ENCODE data around the gene PPP1R26.

DNA sequence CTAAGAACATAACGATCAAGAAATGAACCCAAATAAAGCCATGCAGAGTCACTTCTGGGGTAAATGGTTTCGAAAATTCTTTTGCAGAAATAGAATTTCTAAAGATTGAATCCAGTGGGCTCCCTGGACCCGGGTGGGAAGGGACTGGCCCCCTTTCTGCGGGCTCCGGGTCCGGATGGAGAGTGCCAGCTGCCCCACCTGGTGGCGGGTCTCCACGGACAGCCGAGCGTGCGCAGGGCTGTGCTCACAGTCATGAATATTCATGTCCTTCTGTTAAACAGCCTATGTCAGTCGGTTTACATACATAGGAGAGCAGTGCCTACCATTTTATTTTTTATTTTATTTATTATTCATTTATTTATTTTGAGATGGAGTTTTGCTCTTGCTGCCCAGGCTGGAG is 4.7 kb upstream of the PPP1R26 start:
- TF ChIP-seq FOXP2 (optimal IDR thresholded peaks at IDR 0.05; ENCODE audit: borderline replicate concordance, extremely low read depth, extremely low read length, insufficient read depth) (no peak), TAF1 (IDR thresholded peaks at IDR 0.05; ENCODE audit: borderline replicate concordance, insufficient read depth, low read length) (no peak), POLR2AphosphoS5 (IDR thresholded peaks at IDR 0.05; ENCODE audit: low read depth, low read length) (no peak), SIN3A (IDR thresholded peaks at IDR 0.05; ENCODE audit: borderline replicate concordance, insufficient read depth, low read length) (no peak), REST (IDR thresholded peaks at IDR 0.05; ENCODE audit: insufficient read depth in 1 of 2, low read depth in 2 of 2, low read length in 2 of 2) (no peak)
